Esophagus (tissue), 2 donors: ENCODE data around the gene COG5. TPM values are rescaled to one million over a fixed set of nuclear protein-coding genes. Genes with fewer than 3 reads are reported as not detected.

Source experiments
- H3K27ac ChIP-seq, 2 donors: one replicate each; pipeline ENCODE4 v1.5.1; 2013; ENCODE audit warnings: low read depth in 2 of 2, mild to moderate bottlenecking in 2 of 2, inconsistent platforms in 1 of 2, low read length in 1 of 2, moderate library complexity in 1 of 2
- H3K27me3 ChIP-seq, 2 donors: one replicate each; pipeline ENCODE4 v1.6.1; 2013; ENCODE audit warnings: low read length in 2 of 2, control low read depth in 1 of 2, mild to moderate bottlenecking in 1 of 2; ENCODE audit not compliant: insufficient read depth in 2 of 2, control insufficient read depth in 1 of 2
- H3K36me3 ChIP-seq, 2 donors: one replicate each; pipeline ENCODE4 v1.6.1; 2013; ENCODE audit warnings: low read length in 1 of 2; ENCODE audit not compliant: control insufficient read depth in 2 of 2, insufficient read depth in 2 of 2
- H3K4me1 ChIP-seq, 2 donors: one replicate each; pipeline ENCODE4 v1.6.1; 2013; ENCODE audit warnings: low read length in 1 of 2; ENCODE audit not compliant: control insufficient read depth in 2 of 2, insufficient read depth in 2 of 2
- H3K4me3 ChIP-seq, 2 donors: one replicate each; pipeline ENCODE4 v1.5.1; 2013; ENCODE audit warnings: low read length in 2 of 2, mild to moderate bottlenecking in 2 of 2, low read depth in 1 of 2, moderate library complexity in 1 of 2
- H3K9me3 ChIP-seq, 2 donors: one replicate each; pipeline ENCODE4 v1.6.1; 2013; ENCODE audit warnings: mild to moderate bottlenecking in 2 of 2, low read depth in 1 of 2, low read length in 1 of 2, moderate library complexity in 1 of 2; ENCODE audit not compliant: control insufficient read depth in 2 of 2, insufficient read depth in 1 of 2
- WGBS, 2 donors: extraction: QIAGEN DNeasy Blood & Tissue Kit; methylation state at CpG; one replicate each; pipeline ENCODE4 v1.1.7; 2013; 5-methylcytosine and 5-hydroxymethylcytosine counted together
- polyA plus RNA-seq, 2 donors: library from polyadenylated mRNA; stranded (reverse); fragments of 200-250 nt; gene quantifications; one replicate each; pipeline ENCODE4 v1.2.3, GENCODE V29; 2013
- donor health status: healthy with polysubstance abuse.
- donor health status: Bipolar disorder and iron deficiency.

The COG5 gene
- polyA plus RNA-seq, 2 donors = 4.3 to 7.2 TPM

GRCh38 chr7:107474104-107474521 lies 89.6 kb downstream of the COG5 start:
- WGBS, 2 donors = 85% methylated on average over 5 of the region's 5 CpGs
- Histone ChIP-seq H3K9me3 (no peaks in the 10 kb centered on the region), H3K27me3 (no peaks in the 10 kb centered on the region), H3K27ac (no peak overlapping the region), H3K4me3 (no peak overlapping the region), H3K36me3 (no peaks in the 10 kb centered on the region), H3K4me1 (no peaks in the 10 kb centered on the region)

- H3K36me3 ChIP-seq = no peaks in the 10 kb centered on the region
- no peaks in the 10 kb centered on the region for H3K9me3 ChIP-seq
- 66 to 79% methylated on average over 3 of the region's 3 CpGs for WGBS, 2 donors
- H3K4me3 ChIP-seq = no peak overlapping the region
- no peaks in the 10 kb centered on the region for H3K27me3 ChIP-seq
- H3K27ac ChIP-seq = no peak overlapping the region
- H3K4me1 ChIP-seq = no peaks in the 10 kb centered on the region
Observed at GRCh38 chr7:107472116-107472515, 91.6 kb downstream of the COG5 start.

- Histone ChIP-seq H3K4me1 (no peaks in the 10 kb centered on the region), H3K27ac (no peak overlapping the region), H3K27me3 (no peaks in the 10 kb centered on the region), H3K36me3 (no peaks in the 10 kb centered on the region), H3K9me3 (no peaks in the 10 kb centered on the region), H3K4me3 (no peak overlapping the region)
- WGBS, 2 donors = 76 to 79% methylated on average over 3 of the region's 3 CpGs
Observed at GRCh38 chr7:107471292-107472070, 92.2 kb downstream of the COG5 start.

DNA sequence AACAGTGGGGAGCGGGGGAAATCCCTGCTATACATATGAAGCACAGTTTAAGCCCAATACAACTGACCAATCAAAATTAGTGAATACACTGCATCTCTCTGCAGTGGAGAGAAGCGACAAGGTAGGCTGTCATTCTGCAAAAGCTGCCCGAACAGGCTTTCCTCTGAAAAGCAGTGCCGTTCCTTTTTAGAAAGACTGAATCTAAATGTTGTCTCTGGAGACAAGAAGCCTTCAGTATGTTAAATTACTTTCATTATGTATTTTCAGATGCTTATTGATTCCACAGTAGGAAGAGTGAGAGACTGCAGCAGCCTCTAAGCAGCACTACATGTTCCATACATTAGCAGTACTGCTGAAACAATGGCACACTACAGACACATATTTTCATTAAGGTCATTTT lies 93.8 kb downstream of the COG5 start, which contains the start of gene GPR22:
Gene GPR22, plus strand, starts transcription at position 129 of the 400 bp plus-strand sequence. CDS start 4,004 bp downstream, outside the sequence.
- Histone ChIP-seq H3K9me3 (no peaks in the 10 kb centered on the region), H3K36me3 (no peaks in the 10 kb centered on the region), H3K27ac (no peak within 1 kb of the TSS), H3K4me3 (no peak within 1 kb of the TSS), H3K4me1 (no peaks in the 10 kb centered on the region), H3K27me3 (no peaks in the 10 kb centered on the region)
- WGBS, 2 donors = 84 to 88% methylated on average over 4 of the region's 4 CpGs

GRCh38 chr7:107468824-107469223 lies 94.9 kb downstream of the COG5 start:
- no peaks in the 10 kb centered on the region for H3K4me1 ChIP-seq
- H3K27ac ChIP-seq = no peak overlapping the region
- WGBS, 2 donors = 98% methylated on average over 1 of the region's 1 CpG
- H3K36me3 ChIP-seq = no peaks in the 10 kb centered on the region
- no peaks in the 10 kb centered on the region for H3K9me3 ChIP-seq
- H3K27me3 ChIP-seq = no peaks in the 10 kb centered on the region
- H3K4me3 ChIP-seq = no peak overlapping the region

GRCh38 chr7:107467972-107468371 lies 95.7 kb downstream of the COG5 start:
- Histone ChIP-seq H3K27ac (no peak overlapping the region), H3K9me3 (no peaks in the 10 kb centered on the region), H3K4me1 (no peaks in the 10 kb centered on the region), H3K36me3 (no peaks in the 10 kb centered on the region), H3K27me3 (no peaks in the 10 kb centered on the region), H3K4me3 (no peak overlapping the region)
- 87 to 98% methylated on average over 2 of the region's 2 CpGs for WGBS, 2 donors

DNA sequence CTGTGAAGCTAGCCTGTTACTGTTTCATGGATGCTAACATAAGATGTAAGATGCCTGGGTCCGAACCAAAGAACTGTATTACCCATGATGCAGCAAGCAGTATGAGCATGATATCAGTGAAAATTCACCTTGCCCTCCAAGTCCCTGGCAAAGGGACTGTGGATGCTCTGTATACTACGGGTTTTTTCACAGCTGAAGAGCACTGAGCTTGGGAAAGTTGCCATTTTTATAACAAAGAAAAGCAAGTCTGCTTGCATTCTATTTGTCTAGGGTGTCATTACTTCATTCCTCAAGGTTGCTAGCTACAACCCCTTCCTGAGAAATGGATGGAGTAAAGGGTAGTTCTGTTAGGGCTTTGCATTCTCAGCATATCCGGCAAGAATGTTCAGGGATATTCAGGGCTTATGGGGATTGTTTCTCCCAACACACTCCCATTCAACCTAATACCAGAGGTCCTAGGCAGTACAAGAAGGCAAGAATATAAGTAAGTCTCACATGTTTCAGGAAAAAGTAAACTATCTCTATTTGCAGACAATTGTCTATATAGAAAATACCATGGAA lies 99.0 kb downstream of the COG5 start:
- 79 to 83% methylated on average over 3 of the region's 3 CpGs for WGBS, 2 donors
- Histone ChIP-seq H3K36me3 (no peaks in the 10 kb centered on the region), H3K4me1 (no peaks in the 10 kb centered on the region), H3K9me3 (no peaks in the 10 kb centered on the region), H3K4me3 (no peak overlapping the region), H3K27ac (no peak overlapping the region), H3K27me3 (no peaks in the 10 kb centered on the region)

- Histone ChIP-seq H3K27me3 (no peaks in the 10 kb centered on the region), H3K4me1 (no peaks in the 10 kb centered on the region), H3K4me3 (no peak overlapping the region), H3K36me3 (peaks cover 0 to 2% of the 10 kb centered on the region in 2 donors), H3K9me3 (no peaks in the 10 kb centered on the region), H3K27ac (no peak overlapping the region)
- WGBS, 2 donors = 79 to 82% methylated on average over 6 of the region's 6 CpGs
Observed at GRCh38 chr7:107463139-107464078, 100.3 kb downstream of the COG5 start.

DNA sequence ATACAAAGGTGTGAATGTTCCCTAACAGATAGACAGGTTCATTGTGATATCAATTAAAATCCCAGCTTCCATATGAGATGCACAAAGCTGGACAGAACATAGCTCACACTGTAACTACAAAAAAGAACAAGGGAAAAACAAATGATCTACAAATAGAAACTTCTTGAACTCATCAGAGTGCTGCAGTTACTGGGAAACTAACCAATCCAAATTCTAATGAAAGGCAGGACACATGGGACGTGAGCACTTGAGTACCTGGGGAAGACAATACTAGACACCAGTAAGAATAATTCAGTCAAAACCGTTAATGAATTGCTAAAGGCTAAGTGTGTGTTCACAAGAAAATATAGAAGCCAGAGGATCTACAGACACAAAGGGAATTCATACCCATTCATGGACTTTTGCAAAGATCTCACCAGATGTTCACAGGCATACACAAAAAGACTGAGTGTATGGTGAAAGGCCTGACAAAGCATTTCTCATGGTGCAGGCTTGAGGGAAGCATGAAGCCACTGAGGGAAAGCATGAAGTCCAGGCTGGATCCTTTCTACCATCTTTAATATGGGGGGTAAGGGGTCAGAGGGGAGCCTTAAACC lies 101.7 kb downstream of the COG5 start:
- no peak overlapping the region for H3K4me3 ChIP-seq
- no peak overlapping the region for H3K27ac ChIP-seq
- no peaks in the 10 kb centered on the region for H3K4me1 ChIP-seq
- WGBS, 2 donors = 81 to 86% methylated on average over 2 of the region's 2 CpGs
- peaks cover 0 to 3% of the 10 kb centered on the region in 2 donors for H3K36me3 ChIP-seq
- no peaks in the 10 kb centered on the region for H3K27me3 ChIP-seq
- no peaks in the 10 kb centered on the region for H3K9me3 ChIP-seq
